Right hindlimb (tissue), 1 donor: ENCODE measurements around the gene IMPA2.
"Not testable (repeated sequence)": the region's sequence is repeated elsewhere in the genome, so short reads cannot be mapped to it uniquely, and the experiment has no call there.

Experiments used
- DNase-seq: peaks from one replicate; pipeline ENCODE4 v3.0.0-alpha.2; 2018

IMPA2 gene

GRCh38 chr18:12031181-12031580 lies 49.9 kb downstream of the IMPA2 start:
- no peak for DNase-seq

- peak; percentile 73 for DNase-seq
Observed at GRCh38 chr18:12031846-12032245, 50.5 kb downstream of the IMPA2 start.

GRCh38 chr18:12032786-12033642 lies 51.7 kb downstream of the IMPA2 start:
- DNase-seq: no peak

GRCh38 chr18:12033643-12034025 lies 52.3 kb downstream of the IMPA2 start:
- no peak for DNase-seq

- DNase-seq: no peak
Observed at GRCh38 chr18:12034241-12035100, 53.2 kb downstream of the IMPA2 start.

GRCh38 chr18:12035481-12035880 lies 54.2 kb downstream of the IMPA2 start:
- no peak for DNase-seq

GRCh38 chr18:12036201-12036751 lies 55.0 kb downstream of the IMPA2 start:
- no peak for DNase-seq

GRCh38 chr18:12038082-12038638 lies 56.9 kb downstream of the IMPA2 start:
- no peak for DNase-seq

GRCh38 chr18:12038639-12039539 lies 57.6 kb downstream of the IMPA2 start:
- peak; percentile 81 for DNase-seq

- DNase-seq: not testable (repeated sequence)
Observed at GRCh38 chr18:12039540-12039930, 58.2 kb downstream of the IMPA2 start.

GRCh38 chr18:12041561-12041960 lies 60.3 kb downstream of the IMPA2 start:
- DNase-seq: no peak

GRCh38 chr18:12043811-12044210 lies 62.5 kb downstream of the IMPA2 start:
- no peak for DNase-seq

- DNase-seq: no peak
Observed at GRCh38 chr18:12044591-12044990, 63.3 kb downstream of the IMPA2 start.

- no peak for DNase-seq
Observed at GRCh38 chr18:12046046-12046750, 64.9 kb downstream of the IMPA2 start.

GRCh38 chr18:12046751-12047335 lies 65.5 kb downstream of the IMPA2 start:
- no peak for DNase-seq

- no peak for DNase-seq
Observed at GRCh38 chr18:12048010-12048826, 66.9 kb downstream of the IMPA2 start.

GRCh38 chr18:12048827-12049175 lies 67.5 kb downstream of the IMPA2 start:
- DNase-seq: no peak

- DNase-seq: no peak
Observed at GRCh38 chr18:12049978-12050811, 68.9 kb downstream of the IMPA2 start.

GRCh38 chr18:12052866-12053265 lies 71.6 kb downstream of the IMPA2 start:
- DNase-seq: no peak
